Measurements from ENCODE around the gene C15orf62. TPM values are rescaled to one million over a fixed set of nuclear protein-coding genes. Genes with fewer than 3 reads are reported as not detected.

C15orf62 gene
- polyA plus RNA-seq, 1 donor (not counting 4 experiments of a cell fraction or from before 2014, with no cell fraction given) = 0.14 TPM

- FAIRE-seq = no peak
- Histone ChIP-seq H3K4me2 (ENCODE audit: control insufficient read depth, extremely low read depth, insufficient read depth, low read depth, low read length) (no peak overlapping the region), H2AFZ (ENCODE audit: control insufficient read depth, low read length) (no peak overlapping the region), H3K9me3 (ENCODE audit: control insufficient read depth, low read depth, low read length) (no peaks in the 10 kb centered on the region), H3K9me1 (ENCODE audit: control insufficient read depth, extremely low read depth, insufficient read depth, low read length) (no peaks in the 10 kb centered on the region), H4K20me1 (ENCODE audit: control insufficient read depth, extremely low read depth, insufficient read depth, low read length) (no peaks in the 10 kb centered on the region), H3K27ac (ENCODE audit: control insufficient read depth, insufficient read depth, low read length) (no peak overlapping the region), H3K4me3 (ENCODE audit: control insufficient read depth in 2 of 3, extremely low read depth in 1 of 3, insufficient read depth in 2 of 3, low read depth in 1 of 3, low read length in 3 of 3) (no peak overlapping the region), H3K79me2 (ENCODE audit: control insufficient read depth, insufficient read depth, low read length) (no peaks in the 10 kb centered on the region), H3K4me1 (ENCODE audit: control insufficient read depth, extremely low read depth, insufficient read depth, low read length) (peaks cover 5% of the 10 kb centered on the region), H3K9ac (ENCODE audit: control insufficient read depth, extremely low read depth, insufficient read depth, low read length) (no peak overlapping the region), H3K36me3 (ENCODE audit: control insufficient read depth in 2 of 2, extremely low read depth in 1 of 2, insufficient read depth in 2 of 2, low read length in 2 of 2) (no peaks in the 10 kb centered on the region), H3K27me3 (ENCODE audit: control insufficient read depth, extremely low read depth, insufficient read depth, low read length) (no peaks in the 10 kb centered on the region)
- no peak for TF ChIP-seq EZH2 (IDR thresholded peaks at IDR 0.05; ENCODE audit: low read length)
- TF ChIP-seq, protein P1, sequence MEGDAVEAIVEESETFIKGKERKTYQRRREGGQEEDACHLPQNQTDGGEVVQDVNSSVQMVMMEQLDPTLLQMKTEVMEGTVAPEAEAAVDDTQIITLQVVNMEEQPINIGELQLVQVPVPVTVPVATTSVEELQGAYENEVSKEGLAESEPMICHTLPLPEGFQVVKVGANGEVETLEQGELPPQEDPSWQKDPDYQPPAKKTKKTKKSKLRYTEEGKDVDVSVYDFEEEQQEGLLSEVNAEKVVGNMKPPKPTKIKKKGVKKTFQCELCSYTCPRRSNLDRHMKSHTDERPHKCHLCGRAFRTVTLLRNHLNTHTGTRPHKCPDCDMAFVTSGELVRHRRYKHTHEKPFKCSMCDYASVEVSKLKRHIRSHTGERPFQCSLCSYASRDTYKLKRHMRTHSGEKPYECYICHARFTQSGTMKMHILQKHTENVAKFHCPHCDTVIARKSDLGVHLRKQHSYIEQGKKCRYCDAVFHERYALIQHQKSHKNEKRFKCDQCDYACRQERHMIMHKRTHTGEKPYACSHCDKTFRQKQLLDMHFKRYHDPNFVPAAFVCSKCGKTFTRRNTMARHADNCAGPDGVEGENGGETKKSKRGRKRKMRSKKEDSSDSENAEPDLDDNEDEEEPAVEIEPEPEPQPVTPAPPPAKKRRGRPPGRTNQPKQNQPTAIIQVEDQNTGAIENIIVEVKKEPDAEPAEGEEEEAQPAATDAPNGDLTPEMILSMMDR (optimal IDR thresholded peaks at IDR 0.05 in 1 of 3, IDR thresholded peaks at IDR 0.05 in 1 of 3, conservative IDR thresholded peaks at IDR 0.05 in 1 of 3; ENCODE audit: extremely low read depth in 1 of 3, insufficient read depth in 2 of 3, low read length in 3 of 3) = no peak
- dilution Hi-C loops (cut with MboI; ENCODE audit: extremely low pct_ligation_motif_present, low sequenced_read_pairs) = no loop called here
- DNase-seq (ENCODE audit: low read depth, low spot score) = no peak
These were observed 51.4 kb downstream of the C15orf62 start for GRCh38 chr15:40821195-40821594.

Small RNA genes within 50 kb of the gene (small RNA-seq; reads per million reads assigned to genes)
- gene SUMO2P15 (ENCODE audit: insufficient read length in 3 of 3, low read depth in 3 of 3, low replicate concordance in 1 of 3) = 0 reads per million in 3 experiments

Other genes starting within 250 kb of the C15orf62 start
- gene CCDC32, start 204.9 kb upstream of the C15orf62 start, polyA plus RNA-seq = 9.7 to 24.6 TPM (median 18.0 TPM) in 3 replicates
- gene RPUSD2, start 200.7 kb upstream of the C15orf62 start, polyA plus RNA-seq = 8.0 to 10.1 TPM (median 8.6 TPM) in 3 replicates
- gene KNL1, start 175.7 kb upstream of the C15orf62 start, polyA plus RNA-seq = 1.2 to 6.9 TPM (median 4.7 TPM) in 3 replicates
- 2.0 to 7.4 TPM (median 6.9 TPM) in 3 replicates for gene RAD51, start 74.8 kb upstream of the C15orf62 start, polyA plus RNA-seq
- 22.2 to 23.0 TPM (median 22.2 TPM) in 3 replicates for gene RMDN3, start 14.7 kb upstream of the C15orf62 start, polyA plus RNA-seq
- 1.6 to 3.1 TPM (median 2.7 TPM) in 3 replicates for gene GCHFR, start 5.9 kb upstream of the C15orf62 start, polyA plus RNA-seq
- 19.0 to 26.2 TPM (median 24.5 TPM) in 3 replicates for gene ZFYVE19, start 37.1 kb downstream of the C15orf62 start, polyA plus RNA-seq
- gene DNAJC17, start 37.5 kb downstream of the C15orf62 start, polyA plus RNA-seq = 27.0 to 55.9 TPM (median 35.3 TPM) in 3 replicates
- not detected in 3 replicates for gene PPP1R14D, start 58.7 kb downstream of the C15orf62 start, polyA plus RNA-seq
- 30.1 to 146 TPM (median 40.9 TPM) in 3 replicates for gene SPINT1, start 74.1 kb downstream of the C15orf62 start, polyA plus RNA-seq
- gene RHOV, start 104.3 kb downstream of the C15orf62 start, polyA plus RNA-seq = 1.2 to 12.1 TPM (median 7.1 TPM) in 3 replicates
- 11.6 to 21.1 TPM (median 18.2 TPM) in 3 replicates for gene VPS18, start 124.5 kb downstream of the C15orf62 start, polyA plus RNA-seq
- gene DLL4, start 159.4 kb downstream of the C15orf62 start, polyA plus RNA-seq = not detected in 3 replicates
- gene CHAC1, start 183.5 kb downstream of the C15orf62 start, polyA plus RNA-seq = 6.4 to 7.2 TPM (median 6.9 TPM) in 3 replicates